ENCODE measurements around the gene KLHL8. TPM values are rescaled to one million over a fixed set of nuclear protein-coding genes. Genes with fewer than 3 reads are reported as not detected.
"Not testable (repeated sequence)": the region's sequence is repeated elsewhere in the genome, so short reads cannot be mapped to it uniquely, and the experiment has no call there.

The KLHL8 gene
- total RNA-seq, 3 donors from 2014 or later = 16.4 to 23.0 (median 22.5) TPM

- DNase-seq = peak; percentile 69 to 75 (median 73)
- intact Hi-C loops (cut with DNase I, micrococcal nuclease) = no loop called here
- peak; percentile 60 for ATAC-seq
- peak overlapping the region; percentile 74 for H3K4me3 ChIP-seq
- H3K4me1 ChIP-seq (ENCODE audit: low read depth) = peaks cover 7% of the 10 kb centered on the region
- no peaks in the 10 kb centered on the region for H3K9me3 ChIP-seq
- no peaks in the 10 kb centered on the region for H3K36me3 ChIP-seq (ENCODE audit: low read depth)
- TF ChIP-seq CTCF (IDR thresholded peaks at IDR 0.05) = no peak
Observed at GRCh38 chr4:87219632-87220093, 755 bp downstream of the KLHL8 start.

- H3K4me1 ChIP-seq (ENCODE audit: low read depth); DNase-seq; H3K9me3 ChIP-seq; ATAC-seq; intact Hi-C loops (cut with DNase I, micrococcal nuclease); H3K36me3 ChIP-seq (ENCODE audit: low read depth); H3K4me3 ChIP-seq: not testable (repeated sequence)
Observed at GRCh38 chr4:87217235-87217763, 3.1 kb downstream of the KLHL8 start.

GRCh38 chr4:87216469-87216868 is 3.9 kb downstream of the KLHL8 start:
- H3K9me3 ChIP-seq = no peaks in the 10 kb centered on the region
- DNase-seq (no peak), ATAC-seq (no peak)
- no peaks in the 10 kb centered on the region for H3K36me3 ChIP-seq (ENCODE audit: low read depth)
- TF ChIP-seq CTCF (IDR thresholded peaks at IDR 0.05) = no peak
- H3K4me1 ChIP-seq (ENCODE audit: low read depth) = peaks cover 7% of the 10 kb centered on the region
- H3K4me3 ChIP-seq = no peak overlapping the region
- intact Hi-C loops (cut with DNase I, micrococcal nuclease) = no loop called here

- Histone ChIP-seq H3K4me3 (no peak overlapping the region), H3K4me1 (ENCODE audit: low read depth) (no peaks in the 10 kb centered on the region), H3K9me3 (no peaks in the 10 kb centered on the region), H3K36me3 (ENCODE audit: low read depth) (no peaks in the 10 kb centered on the region)
- DNase-seq (no peak), ATAC-seq (no peak)
- no peak for TF ChIP-seq CTCF (IDR thresholded peaks at IDR 0.05)
- intact Hi-C loops (cut with DNase I, micrococcal nuclease) = no loop called here
Observed at GRCh38 chr4:87213421-87214075, 6.9 kb downstream of the KLHL8 start.

- H3K4me3 ChIP-seq = no peak overlapping the region
- intact Hi-C loops (cut with DNase I, micrococcal nuclease) = no loop called here
- TF ChIP-seq CTCF (IDR thresholded peaks at IDR 0.05) = no peak
- DNase-seq (no peak), ATAC-seq (no peak)
- H3K36me3 ChIP-seq (ENCODE audit: low read depth) = no peaks in the 10 kb centered on the region
- no peaks in the 10 kb centered on the region for H3K4me1 ChIP-seq (ENCODE audit: low read depth)
- no peaks in the 10 kb centered on the region for H3K9me3 ChIP-seq
Observed at GRCh38 chr4:87211249-87211952, 9.0 kb downstream of the KLHL8 start.

GRCh38 chr4:87209696-87210095 is 10.7 kb downstream of the KLHL8 start:
- ATAC-seq (peak; percentile 55), DNase-seq (no peak)
- intact Hi-C loops (cut with DNase I, micrococcal nuclease) = no loop called here
- Histone ChIP-seq H3K36me3 (ENCODE audit: low read depth) (no peaks in the 10 kb centered on the region), H3K4me3 (no peak overlapping the region), H3K9me3 (no peaks in the 10 kb centered on the region), H3K4me1 (ENCODE audit: low read depth) (no peaks in the 10 kb centered on the region)
- no peak for TF ChIP-seq CTCF (IDR thresholded peaks at IDR 0.05)

All from mucosa of descending colon (tissue), 3 donors.